Gastrocnemius medialis (tissue), 4 donors: ENCODE results near the gene RYR3.

Source experiments
- CTCF ChIP-seq, 5 experiments: fragments of 450-650 bp in 3 of 5; fragments of 200-600 bp in 2 of 5; sonication (generic) in 2 of 5; IDR thresholded peaks in 4 of 5; conservative IDR thresholded peaks in 1 of 5; 1 replicate in 4 of 5; 2 replicates in 1 of 5; pipeline ENCODE4 v1.5.1; 2016 to 2019; ENCODE audit warnings: antibody characterized with exemption in 5 of 5, mild to moderate bottlenecking in 3 of 5, moderate library complexity in 3 of 5
- POLR2A ChIP-seq, 2 donors: fragments of 450-650 bp; IDR thresholded peaks; one replicate each; pipeline ENCODE4 v1.6.1; 2017; ENCODE audit warnings: antibody characterized with exemption in 2 of 2, mild to moderate bottlenecking in 2 of 2, moderate library complexity in 2 of 2

- TF ChIP-seq CTCF (IDR thresholded peaks at IDR 0.05 in 4 of 5, conservative IDR thresholded peaks at IDR 0.05 in 1 of 5) (no peak), POLR2A (IDR thresholded peaks at IDR 0.05) (no peak)
These were observed 533.8 kb downstream of the RYR3 start for GRCh38 chr15:33844597-33844996.
